ENCODE measurements around the gene SHOX.
"Not testable (repeated sequence)": the region's sequence is repeated elsewhere in the genome, so short reads cannot be mapped to it uniquely, and the experiment has no call there.

SHOX gene

DNA sequence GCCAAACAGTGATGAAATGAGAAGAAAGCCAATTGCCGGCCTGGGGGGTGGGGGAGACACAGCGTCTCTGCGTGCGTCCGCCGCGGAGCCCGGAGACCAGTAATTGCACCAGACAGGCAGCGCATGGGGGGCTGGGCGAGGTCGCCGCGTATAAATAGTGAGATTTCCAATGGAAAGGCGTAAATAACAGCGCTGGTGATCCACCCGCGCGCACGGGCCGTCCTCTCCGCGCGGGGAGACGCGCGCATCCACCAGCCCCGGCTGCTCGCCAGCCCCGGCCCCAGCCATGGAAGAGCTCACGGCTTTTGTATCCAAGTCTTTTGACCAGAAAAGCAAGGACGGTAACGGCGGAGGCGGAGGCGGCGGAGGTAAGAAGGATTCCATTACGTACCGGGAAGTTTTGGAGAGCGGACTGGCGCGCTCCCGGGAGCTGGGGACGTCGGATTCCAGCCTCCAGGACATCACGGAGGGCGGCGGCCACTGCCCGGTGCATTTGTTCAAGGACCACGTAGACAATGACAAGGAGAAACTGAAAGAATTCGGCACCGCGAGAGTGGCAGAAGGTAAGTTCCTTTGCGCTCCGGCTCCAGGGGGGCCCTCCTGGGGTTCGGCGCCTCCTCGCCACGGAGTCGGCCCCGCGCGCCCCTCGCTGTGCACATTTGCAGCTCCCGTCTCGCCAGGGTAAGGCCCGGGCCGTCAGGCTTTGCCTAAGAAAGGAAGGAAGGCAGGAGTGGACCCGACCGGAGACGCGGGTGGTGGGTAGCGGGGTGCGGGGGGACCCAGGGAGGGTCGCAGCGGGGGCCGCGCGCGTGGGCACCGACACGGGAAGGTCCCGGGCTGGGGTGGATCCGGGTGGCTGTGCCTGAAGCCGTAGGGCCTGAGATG is at the start of gene SHOX:
Gene SHOX (plus strand): TSS at position 180 of the 885 bp plus-strand sequence. CDS start 107 bp downstream, at position 287.
- DNase-seq = no peak

DNA sequence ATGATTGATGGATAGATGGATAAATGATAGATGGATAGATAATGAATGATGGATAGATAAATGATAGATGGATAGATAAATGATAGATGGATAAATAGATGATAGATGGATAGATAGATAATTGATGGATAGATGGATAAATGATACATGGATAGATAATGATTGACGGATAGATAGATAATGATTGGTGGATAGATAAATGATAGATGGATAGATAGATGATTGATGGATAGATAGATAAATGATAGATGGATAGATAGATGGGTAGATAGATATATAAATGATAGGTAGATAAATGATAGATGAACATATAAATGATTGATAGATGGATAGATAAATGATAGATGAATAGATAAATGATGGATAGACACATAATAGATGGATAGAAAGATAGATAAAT is 49.5 kb upstream of the SHOX start:
- no peak for DNase-seq

DNA sequence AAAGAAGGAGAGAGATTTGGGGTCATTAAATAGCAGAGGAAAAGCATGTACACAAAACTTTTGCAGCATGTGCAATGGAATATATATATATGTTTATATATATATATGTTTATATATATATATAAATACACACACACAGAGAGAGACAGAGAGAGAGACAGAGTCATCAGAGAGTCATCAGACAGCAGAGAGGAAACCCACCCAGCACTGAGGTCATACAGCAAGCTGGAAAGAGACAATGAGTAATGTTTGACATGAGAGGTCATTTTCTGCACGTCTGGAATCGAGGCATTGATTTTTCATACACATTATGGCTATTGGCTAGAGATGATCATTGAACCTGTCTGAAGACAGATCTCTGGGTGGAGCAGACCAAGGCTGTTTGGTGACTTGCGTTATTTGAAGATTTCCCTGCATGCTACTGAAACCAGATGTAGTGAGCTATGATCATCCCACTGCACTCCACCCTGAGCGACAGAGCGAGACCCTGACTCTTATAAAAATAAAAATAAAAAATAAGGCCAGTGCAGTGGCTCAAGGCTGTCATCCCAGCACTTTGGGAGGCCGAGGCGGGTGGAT is 48.8 kb upstream of the SHOX start:
- DNase-seq = no peak

DNA sequence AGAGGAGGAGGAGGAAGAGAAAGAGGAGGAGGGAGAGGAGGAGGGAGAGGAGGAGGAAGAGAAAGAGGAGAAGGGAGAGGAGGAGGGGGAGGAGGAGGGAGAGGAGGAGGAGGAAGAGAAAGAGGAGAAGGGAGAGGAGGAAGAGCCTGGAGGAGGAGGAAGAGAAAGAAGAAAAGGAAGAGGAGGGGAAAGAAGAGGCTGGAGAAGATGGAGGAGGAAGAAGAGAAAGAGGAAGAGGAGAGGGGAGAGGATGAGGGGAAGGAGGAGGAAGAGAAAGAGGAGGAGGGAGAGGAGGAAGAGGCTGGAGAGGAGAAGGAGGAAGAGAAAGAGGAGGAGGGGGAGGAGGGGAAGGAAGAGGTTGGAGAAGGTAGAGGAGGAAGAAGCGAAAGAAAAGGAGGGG is 46.0 kb upstream of the SHOX start:
- DNase-seq = no peak

GRCh38 chrX:585115-585808 is 45.3 kb upstream of the SHOX start:
- DNase-seq = no peak

- DNase-seq = no peak
These were observed 44.2 kb upstream of the SHOX start for GRCh38 chrX:586351-586750.

DNA sequence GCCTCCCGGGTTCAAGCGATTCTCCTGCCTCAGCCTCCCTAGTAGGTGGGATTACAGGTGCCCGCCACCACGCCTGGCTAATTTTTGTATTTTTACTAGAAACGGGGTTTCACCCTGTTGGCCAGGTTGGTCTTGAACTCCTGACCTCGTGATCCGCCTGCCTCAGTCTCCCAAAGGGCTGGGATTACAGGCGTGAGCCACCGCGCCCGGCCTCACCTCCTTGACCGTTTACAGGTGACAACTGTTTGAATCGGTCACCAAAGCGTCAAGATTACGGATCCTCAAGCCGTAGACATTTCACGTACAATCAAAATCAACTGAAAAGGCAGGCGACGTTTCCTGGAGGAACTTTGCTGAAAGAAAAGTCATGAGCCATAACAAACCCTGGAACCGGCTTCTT is 41.3 kb upstream of the SHOX start:
- DNase-seq = not testable (repeated sequence)

DNA sequence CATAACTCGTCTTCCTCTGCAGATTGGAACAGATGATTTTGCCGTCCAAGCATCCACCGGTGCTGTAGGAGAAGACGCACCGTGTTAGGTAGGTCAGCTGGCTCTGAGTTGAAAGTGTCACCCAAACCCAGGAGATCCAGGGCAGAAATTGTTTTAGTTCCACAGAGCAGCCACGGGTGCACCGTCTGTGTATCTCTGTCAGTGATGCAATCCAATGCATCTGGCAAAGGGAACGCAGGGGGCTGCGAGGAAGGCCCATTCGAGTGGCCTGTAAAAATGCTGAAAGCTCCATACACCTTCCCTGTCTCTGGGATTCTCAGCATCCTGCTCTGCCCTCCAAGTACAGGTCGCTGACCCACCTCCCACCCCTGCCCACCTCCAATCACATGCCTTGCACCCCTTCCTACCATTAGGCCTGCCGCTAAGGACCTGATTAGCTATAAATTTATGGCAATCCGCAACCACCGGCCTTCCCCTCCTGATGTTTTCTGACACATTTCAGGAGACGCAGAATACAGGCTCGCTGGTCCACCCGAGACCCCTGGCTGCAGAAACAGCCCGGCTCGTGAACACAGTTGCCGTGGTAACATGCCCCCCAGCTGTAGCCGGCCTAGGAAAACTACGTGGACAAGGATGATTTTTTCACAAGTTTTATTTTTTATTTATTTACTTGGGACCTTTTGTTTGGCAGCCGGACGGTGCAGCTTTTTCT is 39.7 kb upstream of the SHOX start:
- no peak for DNase-seq

GRCh38 chrX:599837-600715 is 30.5 kb upstream of the SHOX start:
- DNase-seq = no peak

DNA sequence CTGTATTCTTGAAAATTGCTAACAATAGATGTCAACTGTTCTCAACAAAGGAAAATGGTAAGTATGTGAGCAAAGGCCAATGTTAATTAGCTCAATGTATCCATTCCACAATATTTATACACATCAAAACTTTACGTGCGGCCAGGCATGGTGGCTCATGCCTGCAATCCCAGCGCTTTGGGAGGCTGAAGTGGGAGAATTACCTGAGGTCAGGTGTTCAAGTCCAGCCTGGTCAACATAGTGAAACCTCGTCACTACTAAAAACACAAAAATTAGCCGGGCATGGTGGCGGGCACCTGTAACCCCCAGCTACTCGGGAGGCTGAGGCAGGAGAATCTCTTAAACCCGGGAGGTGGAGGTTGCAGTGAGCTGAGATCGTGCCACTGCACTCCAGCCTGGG is 27.6 kb upstream of the SHOX start:
- DNase-seq = not testable (repeated sequence)

- DNase-seq = not testable (repeated sequence)
These were observed 26.0 kb upstream of the SHOX start for GRCh38 chrX:604616-605015.

DNA sequence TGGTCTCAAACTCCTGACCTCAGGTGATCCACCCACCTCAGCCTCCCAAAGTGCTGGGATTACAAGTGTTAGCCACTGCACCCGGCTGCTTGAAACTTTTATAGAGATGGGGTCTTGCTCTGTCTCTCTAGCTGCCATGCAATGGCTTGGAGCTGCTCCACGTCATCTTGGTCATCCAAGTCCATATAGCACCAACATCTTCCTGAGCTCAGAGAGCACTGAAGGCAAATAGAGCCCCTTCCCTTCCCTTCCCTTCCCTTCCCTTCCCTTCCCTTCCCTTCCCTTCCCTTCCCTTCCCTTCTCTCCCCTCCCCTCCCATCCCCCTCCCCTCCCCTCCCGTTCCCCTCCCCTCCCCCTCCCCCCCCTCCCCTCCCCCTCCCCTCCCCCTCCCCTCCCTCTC is 22.5 kb upstream of the SHOX start:
- DNase-seq = not testable (repeated sequence)

DNA sequence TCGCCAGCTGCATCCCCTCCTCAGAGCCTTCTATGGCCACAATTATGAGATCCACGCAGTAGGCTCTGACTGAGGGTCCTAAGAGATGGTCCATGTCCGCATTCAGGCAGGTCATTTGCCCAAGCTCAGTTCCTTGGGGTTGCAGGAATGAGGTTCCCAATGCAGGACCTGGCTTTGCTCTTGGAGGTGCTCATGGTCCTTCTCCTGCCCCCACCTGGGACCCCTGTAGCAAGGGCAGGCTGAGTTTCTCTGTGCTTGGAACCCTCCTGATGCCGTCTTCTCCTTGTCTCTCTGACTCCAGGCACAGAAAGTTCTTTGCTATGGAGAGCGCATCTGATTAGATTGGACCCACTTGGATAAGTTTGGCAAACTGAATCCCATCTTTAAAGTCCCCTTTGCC is 16.5 kb upstream of the SHOX start:
- no peak for DNase-seq

DNA sequence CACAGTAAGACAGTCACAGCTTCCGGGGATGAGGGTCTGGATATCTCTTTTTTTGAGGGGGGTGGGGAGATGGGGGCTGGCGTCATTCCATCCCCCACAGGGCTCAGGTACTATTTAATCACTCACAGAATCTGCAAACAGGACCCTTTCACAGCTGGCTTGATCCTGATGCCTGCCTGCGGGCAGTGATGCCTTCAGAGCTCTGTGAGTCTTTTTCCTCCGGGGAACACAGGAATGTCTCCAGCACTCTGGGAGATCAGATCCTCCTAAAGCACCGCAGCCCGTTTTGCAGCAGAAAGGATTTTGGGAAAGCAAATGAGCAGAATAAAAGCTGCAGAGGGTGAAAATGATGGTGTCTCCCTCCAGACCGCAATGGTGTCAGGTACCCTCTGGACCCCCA is 13.2 kb upstream of the SHOX start:
- DNase-seq = no peak

- no peak for DNase-seq
These were observed 12.7 kb upstream of the SHOX start for GRCh38 chrX:617891-618290.

DNA sequence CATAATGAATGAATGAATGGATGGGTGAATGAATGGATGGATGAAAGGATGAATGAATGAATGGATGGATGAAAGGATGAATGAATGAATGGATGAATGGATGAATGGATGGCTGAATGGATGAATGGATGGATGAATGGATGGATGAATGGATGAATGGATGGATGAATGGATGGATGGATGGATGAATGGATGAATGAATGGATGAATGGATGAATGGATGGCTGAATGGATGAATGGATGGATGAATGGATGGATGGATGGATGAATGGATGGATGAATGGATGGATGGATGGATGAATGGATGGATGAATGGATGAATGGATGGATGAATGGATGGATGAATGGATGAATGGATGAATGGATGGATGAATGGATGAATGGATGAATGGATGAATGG is 12.3 kb upstream of the SHOX start:
- DNase-seq = not testable (repeated sequence)

DNA sequence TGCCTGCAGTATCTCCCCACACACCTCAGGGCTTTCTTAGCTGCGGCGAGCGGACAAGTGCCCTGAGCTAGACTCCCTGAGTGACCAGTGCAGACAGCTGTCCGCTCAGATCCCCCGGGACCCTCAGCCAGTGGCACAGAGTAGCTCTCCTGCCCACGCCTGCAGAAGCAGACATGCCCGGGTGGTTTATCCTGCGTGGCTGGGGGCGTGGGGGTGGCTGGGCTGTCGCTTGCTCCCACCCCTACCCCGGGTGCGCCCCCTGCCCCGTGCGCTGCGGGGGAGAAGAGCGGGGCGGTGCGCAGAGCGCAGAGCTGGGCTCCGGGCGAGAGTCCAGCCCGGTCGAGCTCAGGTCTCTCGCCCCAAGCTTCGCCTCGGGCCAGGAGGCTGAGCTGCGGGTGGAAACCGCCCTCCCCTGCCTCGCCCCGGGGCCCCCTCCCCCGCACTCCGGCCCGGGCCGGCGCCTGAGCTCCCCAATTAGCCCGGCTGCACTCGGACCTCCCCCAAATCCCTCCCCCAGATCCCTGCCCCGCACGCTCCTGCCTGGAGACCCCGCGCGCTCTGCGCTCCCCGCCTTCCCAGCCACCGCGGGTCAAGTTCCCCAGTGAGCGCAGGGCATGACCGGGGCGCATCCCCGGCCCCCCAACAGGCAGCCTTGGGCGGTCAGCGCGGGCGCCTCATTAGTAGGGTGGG is 11.7 kb upstream of the SHOX start:
- DNase-seq = no peak

DNA sequence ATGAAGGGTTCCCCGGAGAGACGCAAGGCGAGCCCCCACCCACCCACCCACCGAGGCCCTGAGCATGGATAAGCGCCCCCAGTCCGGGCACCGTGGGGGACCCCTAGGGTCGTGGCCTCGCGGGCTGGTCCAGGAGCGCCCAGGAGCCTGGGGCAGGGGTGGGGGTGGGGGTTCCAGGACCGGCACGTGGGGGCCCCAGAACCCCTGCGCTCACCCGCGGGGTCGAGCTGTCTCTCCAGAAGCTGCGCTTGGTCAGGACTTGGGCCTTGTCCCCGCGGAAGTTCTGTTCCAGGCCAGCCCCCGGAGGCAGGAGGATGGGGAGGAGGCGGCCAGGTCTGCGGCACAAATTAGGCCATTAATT is 11.2 kb upstream of the SHOX start:
- DNase-seq = no peak

DNA sequence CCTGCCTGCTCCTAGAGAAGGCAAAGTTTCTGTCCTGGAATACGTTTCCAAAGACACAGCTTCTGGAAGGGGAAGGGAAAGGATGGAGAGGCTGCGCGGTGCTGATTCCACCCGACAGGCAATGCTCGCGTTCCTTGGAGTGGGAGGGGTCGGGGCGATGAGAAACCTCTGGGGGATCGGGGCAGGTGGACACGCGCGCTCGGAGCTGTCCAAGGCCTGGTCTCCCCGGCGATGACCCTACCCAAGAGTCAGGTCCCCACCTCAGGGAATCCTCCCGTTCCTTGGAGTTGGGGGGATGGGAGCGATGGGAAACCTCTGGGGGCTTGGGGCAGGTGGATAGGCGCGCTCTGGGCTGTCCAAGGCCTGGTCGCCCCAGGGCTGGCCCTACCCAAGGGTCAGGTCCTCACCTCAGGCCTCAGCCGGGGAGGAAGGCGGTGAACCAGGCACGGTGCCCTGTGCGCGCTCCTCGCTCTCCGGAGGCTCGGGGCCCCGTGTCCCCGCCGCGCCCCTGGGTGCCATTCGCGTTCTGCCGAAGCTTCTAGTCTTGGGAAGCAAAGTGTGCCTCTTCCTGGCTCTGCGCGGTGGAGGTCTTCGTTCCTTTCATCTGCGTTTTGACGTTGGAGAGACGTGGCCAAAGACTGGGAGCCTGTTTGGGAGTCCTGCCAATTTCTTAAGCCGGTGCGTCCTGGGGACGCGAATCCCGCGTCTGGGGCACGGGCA is 10.6 kb upstream of the SHOX start:
- no peak for DNase-seq
